ENCODE data around the gene ZNF398. TPM values are rescaled to one million over a fixed set of nuclear protein-coding genes. Genes with fewer than 3 reads are reported as not detected.

ZNF398 gene
- total and polyA plus RNA-seq, 8 donors = 2.4 to 8.0 (median 5.4) TPM

- Histone ChIP-seq H3K36me3 (peaks cover 6 to 46% (median 31%) of the 10 kb centered on the region in 3 donors), H3K27ac (no peak overlapping the region), H3K9me3 (no peaks in the 10 kb centered on the region), H3K4me3 (no peak overlapping the region), H3K27me3 (no peaks in the 10 kb centered on the region), H3K4me1 (no peaks in the 10 kb centered on the region)
- no peak for DNase-seq
- TF ChIP-seq, protein P1, sequence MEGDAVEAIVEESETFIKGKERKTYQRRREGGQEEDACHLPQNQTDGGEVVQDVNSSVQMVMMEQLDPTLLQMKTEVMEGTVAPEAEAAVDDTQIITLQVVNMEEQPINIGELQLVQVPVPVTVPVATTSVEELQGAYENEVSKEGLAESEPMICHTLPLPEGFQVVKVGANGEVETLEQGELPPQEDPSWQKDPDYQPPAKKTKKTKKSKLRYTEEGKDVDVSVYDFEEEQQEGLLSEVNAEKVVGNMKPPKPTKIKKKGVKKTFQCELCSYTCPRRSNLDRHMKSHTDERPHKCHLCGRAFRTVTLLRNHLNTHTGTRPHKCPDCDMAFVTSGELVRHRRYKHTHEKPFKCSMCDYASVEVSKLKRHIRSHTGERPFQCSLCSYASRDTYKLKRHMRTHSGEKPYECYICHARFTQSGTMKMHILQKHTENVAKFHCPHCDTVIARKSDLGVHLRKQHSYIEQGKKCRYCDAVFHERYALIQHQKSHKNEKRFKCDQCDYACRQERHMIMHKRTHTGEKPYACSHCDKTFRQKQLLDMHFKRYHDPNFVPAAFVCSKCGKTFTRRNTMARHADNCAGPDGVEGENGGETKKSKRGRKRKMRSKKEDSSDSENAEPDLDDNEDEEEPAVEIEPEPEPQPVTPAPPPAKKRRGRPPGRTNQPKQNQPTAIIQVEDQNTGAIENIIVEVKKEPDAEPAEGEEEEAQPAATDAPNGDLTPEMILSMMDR (IDR thresholded peaks at IDR 0.05) = no peak
- 57 to 68% methylated on average over 2 of the region's 2 CpGs for WGBS, 2 donors
- FAIRE-seq = no peak
- intact Hi-C loops (cut with DNase I) = no loop called here
- no peak for ATAC-seq
Observed at GRCh38 chr7:149216402-149216801, 69.1 kb downstream of the ZNF398 start.

DNA sequence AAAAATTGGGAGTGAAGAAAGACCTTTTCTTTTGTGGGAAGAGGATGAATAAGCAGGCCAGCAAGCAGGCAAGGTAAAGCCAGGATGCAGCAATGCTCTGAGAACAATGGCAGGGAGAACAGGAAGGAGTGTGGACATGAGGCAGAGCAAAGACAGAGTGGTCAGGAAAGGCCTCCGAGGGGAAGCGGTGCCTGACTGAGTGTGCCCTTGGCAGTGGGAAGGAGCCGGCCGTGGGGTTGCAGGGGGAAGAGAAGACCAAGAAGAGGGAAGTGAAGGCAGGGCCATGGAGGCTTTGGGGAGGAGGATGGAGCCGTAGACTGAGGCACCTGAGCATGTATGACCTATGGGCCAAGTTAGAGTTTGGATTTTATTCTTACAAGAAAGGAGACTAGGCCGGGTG lies 70.3 kb downstream of the ZNF398 start:
- 96 to 98% methylated on average over 6 of the region's 6 CpGs for WGBS, 2 donors
- H3K4me3 ChIP-seq = no peak overlapping the region
- no peaks in the 10 kb centered on the region for H3K4me1 ChIP-seq
- H3K27ac ChIP-seq = no peak overlapping the region
- DNase-seq = no peak
- H3K27me3 ChIP-seq = no peaks in the 10 kb centered on the region
- H3K9me3 ChIP-seq = no peaks in the 10 kb centered on the region
- intact Hi-C loops (cut with DNase I) = no loop called here
- TF ChIP-seq, protein P1 (IDR thresholded peaks at IDR 0.05) = no peak
- ATAC-seq = no peak
- H3K36me3 ChIP-seq = peaks cover 0 to 35% (median 29%) of the 10 kb centered on the region in 3 donors
- no peak for FAIRE-seq

- DNase-seq (no peak), FAIRE-seq (no peak), ATAC-seq (no peak)
- Histone ChIP-seq H3K4me1 (no peaks in the 10 kb centered on the region), H3K27me3 (no peaks in the 10 kb centered on the region), H3K4me3 (no peak overlapping the region), H3K27ac (no peak overlapping the region), H3K9me3 (no peaks in the 10 kb centered on the region), H3K36me3 (peaks cover 0 to 32% (median 22%) of the 10 kb centered on the region in 3 donors)
- WGBS, 2 donors = 83 to 85% methylated on average over 10 of the region's 10 CpGs
- TF ChIP-seq, protein P1 (IDR thresholded peaks at IDR 0.05) = no peak
- intact Hi-C loops (cut with DNase I) = no loop called here
Observed at GRCh38 chr7:149218469-149219420, 71.5 kb downstream of the ZNF398 start.

- intact Hi-C loops (cut with DNase I) = no loop called here
- H3K4me3 ChIP-seq = no peak overlapping the region
- WGBS, 2 donors = 83 to 86% methylated on average over 6 of the region's 6 CpGs
- H3K27ac ChIP-seq = no peak overlapping the region
- peaks cover 0 to 33% (median 13%) of the 10 kb centered on the region in 3 donors for H3K36me3 ChIP-seq
- no peaks in the 10 kb centered on the region for H3K27me3 ChIP-seq
- DNase-seq = no peak
- FAIRE-seq = no peak
- TF ChIP-seq, protein P1 (IDR thresholded peaks at IDR 0.05) = no peak
- no peaks in the 10 kb centered on the region for H3K4me1 ChIP-seq
- no peak for ATAC-seq
- H3K9me3 ChIP-seq = no peaks in the 10 kb centered on the region
Observed at GRCh38 chr7:149220534-149220933, 73.3 kb downstream of the ZNF398 start.

DNA sequence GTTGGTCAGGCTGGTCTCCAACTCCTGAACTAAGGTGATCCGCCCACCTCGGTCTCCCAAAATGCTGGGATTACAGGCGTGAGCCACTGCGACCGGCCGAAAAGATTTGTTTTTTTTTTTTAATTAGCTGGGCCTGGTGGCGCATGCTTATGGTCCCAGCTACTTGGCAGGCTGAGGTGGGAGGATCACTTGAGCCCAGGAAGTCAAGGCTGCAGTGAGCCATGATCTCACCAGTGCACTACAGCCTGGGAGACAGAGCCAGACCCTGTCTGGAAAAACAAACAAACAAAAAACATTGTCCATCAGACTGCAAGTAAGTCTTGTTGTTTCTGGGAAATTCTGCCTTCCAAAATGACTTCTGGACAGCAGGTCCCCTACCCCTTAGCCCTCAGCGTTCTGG lies 75.9 kb downstream of the ZNF398 start:
- intact Hi-C loops (cut with DNase I) = no loop called here
- WGBS, 2 donors = 95 to 98% methylated on average over 8 of the region's 8 CpGs
- FAIRE-seq (no peak), ATAC-seq (no peak), DNase-seq (no peak)
- H3K9me3 ChIP-seq = no peaks in the 10 kb centered on the region
- no peaks in the 10 kb centered on the region for H3K27me3 ChIP-seq
- no peak overlapping the region for H3K27ac ChIP-seq
- H3K4me1 ChIP-seq = no peaks in the 10 kb centered on the region
- H3K4me3 ChIP-seq = no peak overlapping the region
- TF ChIP-seq, protein P1 (IDR thresholded peaks at IDR 0.05) = no peak
- peaks cover 0 to 30% (median 3%) of the 10 kb centered on the region in 3 donors for H3K36me3 ChIP-seq
